GM20431 (cell line): ENCODE results near the gene NOX3.
"Not testable (repeated sequence)": the region's sequence is repeated elsewhere in the genome, so short reads cannot be mapped to it uniquely, and the experiment has no call there.

Experiments
- in situ Hi-C: fragments of 300-500 bp; cut with MseI, MboI; formaldehyde crosslinking; loops from one replicate; pipeline ENCODE4 v1.15.0; 2020; ENCODE audit warnings: low sequenced_read_pairs; ENCODE audit not compliant: unreplicated experiment

NOX3 gene, protein sequence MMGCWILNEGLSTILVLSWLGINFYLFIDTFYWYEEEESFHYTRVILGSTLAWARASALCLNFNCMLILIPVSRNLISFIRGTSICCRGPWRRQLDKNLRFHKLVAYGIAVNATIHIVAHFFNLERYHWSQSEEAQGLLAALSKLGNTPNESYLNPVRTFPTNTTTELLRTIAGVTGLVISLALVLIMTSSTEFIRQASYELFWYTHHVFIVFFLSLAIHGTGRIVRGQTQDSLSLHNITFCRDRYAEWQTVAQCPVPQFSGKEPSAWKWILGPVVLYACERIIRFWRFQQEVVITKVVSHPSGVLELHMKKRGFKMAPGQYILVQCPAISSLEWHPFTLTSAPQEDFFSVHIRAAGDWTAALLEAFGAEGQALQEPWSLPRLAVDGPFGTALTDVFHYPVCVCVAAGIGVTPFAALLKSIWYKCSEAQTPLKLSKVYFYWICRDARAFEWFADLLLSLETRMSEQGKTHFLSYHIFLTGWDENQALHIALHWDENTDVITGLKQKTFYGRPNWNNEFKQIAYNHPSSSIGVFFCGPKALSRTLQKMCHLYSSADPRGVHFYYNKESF

DNA sequence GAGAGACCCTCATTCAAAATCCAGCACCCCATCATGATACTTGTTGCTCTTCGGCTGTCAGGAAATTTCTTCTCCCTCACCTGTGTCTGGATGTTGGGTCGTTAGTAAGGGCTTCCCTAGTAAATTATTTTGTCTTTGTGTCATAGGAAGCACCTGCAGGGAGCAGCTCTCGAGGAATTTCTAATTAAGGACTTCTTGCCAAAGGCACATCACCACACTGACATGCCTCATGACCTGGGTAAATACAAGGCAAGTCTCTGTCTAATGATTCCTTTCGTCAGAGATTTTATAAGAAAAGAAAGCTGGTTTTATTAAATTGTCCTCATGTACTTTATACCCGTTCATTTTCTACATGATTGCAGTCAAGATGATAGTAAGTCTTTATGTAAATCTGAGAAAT, at the start of gene NOX3:
TSS of gene NOX3 (minus strand) at position 74 of the 400 bp plus-strand sequence. CDS start at position 35, 39 bp downstream.
- in situ Hi-C loops, result no loop called here

DNA sequence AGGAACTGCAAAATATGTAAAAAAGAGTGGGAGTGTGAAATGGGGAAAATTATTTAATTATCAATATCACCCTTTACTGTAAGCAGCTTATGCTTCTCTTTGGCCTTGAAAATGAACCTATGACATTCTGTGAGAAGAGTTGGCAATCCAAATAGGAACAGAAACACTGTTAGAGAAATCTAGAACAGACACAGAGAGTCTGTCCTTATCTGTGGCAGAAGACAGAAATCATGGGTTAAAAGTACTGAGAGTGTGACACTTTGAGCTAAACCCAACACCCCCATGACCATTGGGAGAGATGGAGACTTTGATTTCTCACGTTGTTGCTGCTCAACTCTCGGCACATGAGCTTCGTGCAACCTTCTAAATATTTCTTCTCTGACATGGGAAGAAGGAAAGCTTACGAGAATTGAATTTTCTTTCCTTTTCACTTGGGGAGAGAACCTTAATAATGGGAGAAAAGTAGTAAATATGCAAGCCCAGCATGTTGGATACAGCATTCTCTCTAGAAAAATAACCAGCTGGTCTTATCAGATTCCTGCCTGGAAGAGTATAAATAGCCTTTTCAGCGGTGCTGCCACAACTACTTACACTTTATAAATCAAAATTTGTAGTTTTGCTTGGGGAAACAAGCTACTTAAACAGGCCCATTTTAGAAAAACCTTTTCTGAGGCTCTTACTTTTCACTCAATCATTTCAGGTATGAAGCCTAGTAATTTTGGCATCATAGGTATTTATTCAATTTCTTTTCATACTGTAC, 49.4 kb upstream of the NOX3 start:
- in situ Hi-C loops, result no loop called here

DNA sequence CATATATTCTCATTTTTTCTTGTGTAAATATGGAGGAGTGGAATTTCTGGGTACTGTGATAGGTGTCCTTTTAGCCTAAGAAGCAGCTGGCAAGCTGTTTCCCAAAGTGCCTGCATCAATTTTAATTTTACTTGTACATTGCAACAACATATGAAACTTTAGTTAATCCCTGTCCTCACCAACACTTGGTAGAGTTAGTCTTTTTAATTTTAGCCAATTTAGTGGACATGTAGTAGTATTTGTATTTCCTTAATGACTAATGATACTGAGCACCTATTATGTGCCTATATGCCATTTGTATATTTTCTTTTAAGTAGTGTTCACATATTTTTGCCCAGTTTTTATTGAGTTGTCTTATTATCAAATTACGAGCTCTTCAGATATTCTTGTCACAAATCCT, 46.8 kb upstream of the NOX3 start:
- in situ Hi-C loops, result no loop called here

DNA sequence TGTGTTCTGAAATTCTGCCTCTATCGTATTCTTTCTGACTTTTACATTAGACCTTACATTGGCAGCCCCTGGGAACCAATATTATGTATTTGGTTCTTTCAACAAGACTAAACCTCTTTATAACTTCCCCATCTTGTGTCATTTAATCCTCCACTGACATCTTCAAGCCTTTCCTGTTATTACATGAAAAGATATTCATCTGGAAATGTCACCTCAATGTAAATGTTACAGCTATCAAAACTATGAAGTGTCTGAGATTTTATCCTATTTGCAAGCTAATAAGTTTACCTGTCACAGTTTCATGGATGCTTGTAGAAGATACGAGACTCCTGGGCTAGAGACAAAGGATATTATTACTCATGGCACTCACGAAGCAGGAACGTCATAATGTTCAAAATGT, 43.9 kb upstream of the NOX3 start:
- in situ Hi-C loops, result no loop called here

DNA sequence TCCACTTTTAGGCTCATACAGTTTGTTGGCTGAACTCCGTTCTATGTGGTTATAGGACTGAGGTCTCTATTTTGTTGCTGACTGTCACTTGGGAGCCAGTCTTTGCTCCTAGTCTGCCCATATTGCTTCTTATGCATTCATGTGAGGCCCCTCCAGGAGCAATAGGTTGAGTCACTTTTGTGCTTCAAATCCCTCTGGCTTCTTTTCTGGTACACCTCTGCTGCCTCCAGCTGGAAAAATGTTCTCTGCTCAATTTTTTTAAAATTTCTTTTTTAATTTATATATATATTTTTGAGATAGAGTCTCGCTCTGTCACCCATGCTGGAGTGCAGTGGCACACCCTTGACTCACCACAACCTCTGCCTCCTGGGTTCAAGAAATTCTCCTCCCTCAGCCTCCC, 42.7 kb upstream of the NOX3 start:
- in situ Hi-C loops, result no loop called here

DNA sequence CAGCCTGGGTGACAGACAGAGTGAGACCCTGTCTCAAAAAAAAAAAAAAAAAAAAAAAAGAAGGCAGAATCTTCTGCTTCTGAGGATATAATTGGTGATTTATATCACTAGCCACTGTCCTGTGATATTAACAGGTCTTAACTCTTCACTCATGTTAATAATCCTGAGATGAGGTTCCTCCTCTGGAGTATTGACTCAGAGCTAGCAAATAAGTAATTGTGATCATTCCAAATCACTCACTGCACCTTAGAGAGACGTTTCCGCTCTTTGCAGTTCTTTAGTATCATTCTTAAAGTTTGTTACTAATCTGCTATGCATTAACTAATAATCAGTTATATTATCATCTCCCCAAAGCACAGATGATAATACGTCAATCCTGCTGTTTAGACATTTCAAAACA, 41.6 kb upstream of the NOX3 start:
- in situ Hi-C loops, result no loop called here

DNA sequence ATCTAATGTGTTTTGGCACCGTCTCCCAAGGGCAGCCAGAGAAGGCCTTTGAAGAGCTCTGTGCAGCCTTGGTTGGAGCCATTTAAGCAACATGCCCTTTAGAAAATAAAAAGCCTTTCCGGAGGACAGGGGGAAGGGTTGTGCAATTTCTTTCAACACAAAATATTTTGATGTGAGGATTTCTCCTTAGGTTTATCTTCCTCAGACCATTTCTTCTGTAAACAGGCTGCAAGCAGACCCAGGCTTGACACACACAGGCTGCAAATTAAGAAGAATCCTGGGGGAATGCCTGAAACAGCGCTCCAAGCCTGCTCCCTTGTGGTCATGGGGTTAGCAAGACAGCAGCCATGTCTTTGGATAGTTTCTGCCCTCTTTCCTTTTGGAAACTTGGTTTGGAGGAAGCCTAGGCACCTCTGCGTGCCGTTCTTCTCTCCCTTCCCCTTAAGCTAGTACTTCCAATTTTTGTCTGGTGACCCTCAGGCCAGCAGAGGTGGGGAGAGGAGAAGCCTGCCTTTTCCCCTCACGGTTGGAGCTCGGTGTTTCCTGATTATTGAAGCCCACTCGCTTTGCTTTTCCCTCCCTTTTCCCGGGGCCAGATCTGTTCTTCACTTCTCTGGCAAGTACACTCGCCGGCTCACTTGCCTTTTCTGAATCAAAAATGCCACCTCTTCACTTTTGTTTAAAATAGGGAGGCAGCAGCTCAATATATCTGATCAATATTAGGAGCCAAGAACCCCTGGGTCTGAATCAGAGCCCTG, 39.6 kb upstream of the NOX3 start:
- in situ Hi-C loops, result no loop called here

DNA sequence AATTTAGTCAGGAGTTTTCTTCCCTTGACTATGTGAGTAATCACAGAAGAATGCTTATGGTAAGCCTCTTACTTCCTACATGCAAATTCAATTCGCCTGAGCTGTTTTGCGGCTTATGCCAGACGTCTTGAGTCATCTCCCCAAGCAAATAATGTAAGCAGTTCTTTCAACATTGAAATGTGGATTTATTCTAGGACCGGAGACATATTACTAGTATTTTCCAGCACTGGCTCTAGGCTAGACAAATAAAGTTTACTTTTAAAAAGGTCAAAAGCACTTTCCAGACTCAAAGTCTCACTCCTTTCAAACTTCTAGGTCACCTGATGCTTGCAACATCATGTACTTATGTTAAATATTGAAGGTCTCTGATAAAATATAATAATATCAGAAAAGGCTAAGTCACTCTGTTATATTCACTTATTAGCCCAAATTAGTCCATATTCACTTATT, 38.1 kb upstream of the NOX3 start:
- in situ Hi-C loops, result no loop called here

DNA sequence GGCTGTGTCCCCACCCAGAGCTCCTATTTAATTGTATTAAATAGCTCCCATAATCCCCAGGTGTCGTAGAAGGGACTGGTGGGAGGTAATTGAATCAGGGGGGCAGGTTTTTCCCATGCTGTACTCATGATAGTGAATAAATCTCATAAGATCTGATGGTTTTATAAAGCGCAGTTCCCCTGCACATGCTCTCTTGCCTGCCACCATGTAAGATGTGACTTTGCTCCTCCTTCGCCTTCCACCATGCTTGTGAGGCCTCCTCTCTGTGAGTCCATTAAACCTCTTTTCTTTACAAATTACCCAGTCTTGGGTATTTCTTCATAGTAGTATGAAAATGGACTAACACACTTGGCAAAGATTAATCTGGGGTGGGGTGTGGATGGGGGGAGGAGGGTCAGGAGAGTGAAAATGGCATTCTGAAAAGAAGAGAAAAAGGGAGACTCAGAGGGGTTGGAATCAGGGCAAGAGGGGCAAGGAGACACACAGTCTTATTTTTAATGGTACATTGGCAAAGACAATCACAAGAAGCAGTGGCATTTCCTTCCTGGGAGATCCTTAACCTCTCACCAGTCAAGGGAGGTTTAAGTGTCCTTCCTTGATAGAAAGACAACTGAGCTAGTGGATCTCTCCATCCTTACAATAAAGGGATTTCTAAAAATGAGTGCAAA, 37.5 kb upstream of the NOX3 start:
- in situ Hi-C loops, result no loop called here

DNA sequence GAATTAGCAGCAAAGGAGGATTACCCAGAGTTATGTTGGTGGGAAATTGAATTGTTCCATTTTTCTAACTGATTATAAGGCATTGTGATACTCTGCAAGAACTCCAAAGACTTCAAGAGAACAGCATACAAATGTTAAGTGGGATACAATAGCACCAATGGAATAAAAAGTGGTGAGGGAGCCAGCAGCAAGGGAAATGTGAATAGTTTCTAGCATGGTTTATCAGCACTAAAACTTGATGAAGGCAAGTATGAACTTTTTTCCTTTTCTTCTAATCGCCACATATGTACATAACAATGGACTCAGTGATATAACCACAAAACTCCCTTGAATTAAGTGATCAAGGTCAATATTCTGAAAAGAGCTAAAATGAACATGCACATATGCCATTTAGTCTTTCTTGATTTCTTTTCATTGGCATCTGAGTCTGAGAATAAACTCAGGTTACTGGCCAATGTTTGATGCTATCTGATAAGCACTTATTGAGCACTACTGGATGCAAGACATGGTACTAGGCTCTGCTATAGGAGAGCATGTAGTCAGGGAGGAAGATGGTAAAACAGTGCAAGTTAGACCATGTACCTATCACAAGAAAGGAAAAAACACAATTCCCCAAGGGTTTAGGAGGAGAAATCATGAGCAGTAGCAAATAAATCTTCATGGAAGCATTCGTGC, 36.6 kb upstream of the NOX3 start:
- in situ Hi-C loops, result no loop called here

DNA sequence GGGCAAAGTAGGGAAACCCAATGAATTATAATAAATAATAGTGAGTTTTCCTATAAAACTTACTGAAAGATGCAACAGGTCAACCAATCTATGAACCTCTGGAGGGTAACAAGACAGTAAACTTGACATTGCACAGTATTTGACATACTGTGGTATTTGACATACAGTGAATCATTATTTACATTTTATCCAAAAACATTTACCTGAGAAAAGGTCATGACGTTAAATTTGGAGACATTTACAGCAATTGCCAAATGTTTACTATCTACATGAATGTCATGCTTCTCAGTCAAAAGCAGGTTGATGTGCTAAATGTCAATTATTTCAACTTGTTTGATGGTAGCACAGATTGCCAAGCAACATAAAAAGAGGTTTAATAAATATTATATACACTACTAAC, 35.8 kb upstream of the NOX3 start:
- in situ Hi-C loops, result no loop called here

DNA sequence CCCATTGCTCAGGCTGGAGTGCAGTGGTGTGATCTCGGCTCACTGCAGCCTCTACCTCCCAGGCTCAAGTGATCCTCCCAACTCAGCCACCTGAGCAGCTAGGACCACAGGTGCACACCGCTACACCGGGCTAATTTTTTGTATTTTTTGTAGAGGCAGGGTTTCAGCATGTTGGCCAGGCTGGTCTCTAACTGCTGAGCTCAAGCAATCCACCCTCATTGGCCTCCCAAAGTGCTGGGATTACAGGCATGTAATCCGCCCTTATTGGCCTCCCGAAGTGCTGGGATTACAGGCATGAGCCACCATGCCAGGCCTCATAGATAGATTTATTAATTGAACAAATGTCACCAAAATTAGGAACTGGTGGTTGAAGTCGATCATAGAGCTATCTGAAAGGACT, 32.6 kb upstream of the NOX3 start:
- in situ Hi-C loops, result not testable (repeated sequence)

DNA sequence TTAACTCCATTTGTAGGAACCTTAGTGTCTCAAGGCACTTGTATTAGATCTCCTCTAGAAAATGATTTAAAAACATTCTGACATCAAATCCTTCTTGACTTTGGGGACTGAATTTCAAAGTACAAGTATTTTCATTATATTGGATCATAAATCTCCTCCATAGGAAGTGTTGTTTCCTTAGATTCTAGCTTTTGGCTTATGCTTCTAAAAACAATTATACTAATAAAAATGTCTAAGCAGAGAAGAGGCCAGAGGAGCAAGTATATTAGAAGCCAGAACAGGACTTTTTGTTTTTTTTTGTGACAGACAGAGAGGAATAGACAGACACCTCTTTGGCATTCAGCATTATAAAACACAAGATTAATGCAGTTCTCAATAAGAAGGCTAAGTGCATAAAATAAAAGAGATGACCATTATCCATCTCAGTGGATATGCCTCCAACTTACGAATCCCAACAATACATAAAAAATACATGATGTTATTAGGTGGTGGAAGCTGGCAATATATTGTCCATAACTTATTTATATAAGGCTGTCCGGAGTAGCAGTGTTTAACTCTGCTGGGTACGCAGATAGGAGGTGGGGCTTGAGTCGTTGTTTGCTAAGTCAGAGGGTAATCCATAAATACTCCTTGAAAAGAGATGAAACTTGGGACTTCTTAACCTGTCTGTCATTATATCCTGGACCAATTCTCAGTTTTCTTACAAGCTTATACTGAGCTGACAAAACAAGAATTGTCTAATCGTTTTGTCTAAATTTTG, 31.9 kb upstream of the NOX3 start:
- in situ Hi-C loops, result no loop called here

DNA sequence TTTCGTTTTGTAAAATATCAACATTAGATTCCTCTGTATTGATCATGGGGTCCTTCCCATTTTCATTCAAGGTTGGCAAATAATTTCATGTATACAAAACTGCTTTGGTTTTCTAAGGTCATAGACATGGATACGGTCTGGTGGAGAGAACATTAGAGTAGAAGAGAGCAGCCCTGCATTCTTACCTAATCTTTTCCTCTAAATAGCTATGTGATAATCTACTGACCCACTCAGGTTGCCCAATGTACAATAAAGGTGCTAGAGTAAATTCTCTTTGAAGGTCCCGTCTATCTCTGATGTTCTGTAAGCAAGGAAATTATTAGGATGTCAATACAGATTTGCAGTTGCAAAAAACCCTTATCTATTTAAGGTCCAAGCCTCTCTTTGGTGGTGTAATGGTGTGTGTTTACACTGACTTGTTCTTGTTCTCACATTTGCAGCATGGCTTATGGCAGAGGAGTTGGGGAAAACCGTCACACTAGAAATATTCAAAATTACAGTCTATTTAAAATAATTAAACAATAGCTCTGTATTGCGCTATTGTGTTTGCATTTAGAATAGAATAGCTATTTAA, 31.2 kb upstream of the NOX3 start:
- in situ Hi-C loops, result no loop called here

DNA sequence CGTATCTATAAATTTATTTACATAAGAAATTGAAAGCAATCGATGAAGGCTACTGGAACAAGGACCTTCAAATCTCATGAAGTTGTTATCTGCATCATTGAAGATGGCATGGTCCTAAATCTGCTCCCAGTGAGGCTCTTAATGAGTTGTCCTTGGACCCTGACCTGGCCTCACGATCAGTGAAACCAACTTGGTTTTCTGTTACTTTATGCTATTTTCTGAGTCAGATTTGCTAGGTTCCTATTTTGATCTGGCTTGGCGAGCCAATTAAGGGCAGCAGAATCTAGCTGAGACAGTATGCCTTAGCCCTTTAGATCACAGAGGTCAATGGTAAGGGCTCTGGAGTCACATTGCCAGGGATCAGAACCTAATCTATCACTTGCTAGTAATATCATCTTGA, 30.1 kb upstream of the NOX3 start:
- in situ Hi-C loops, result no loop called here

DNA sequence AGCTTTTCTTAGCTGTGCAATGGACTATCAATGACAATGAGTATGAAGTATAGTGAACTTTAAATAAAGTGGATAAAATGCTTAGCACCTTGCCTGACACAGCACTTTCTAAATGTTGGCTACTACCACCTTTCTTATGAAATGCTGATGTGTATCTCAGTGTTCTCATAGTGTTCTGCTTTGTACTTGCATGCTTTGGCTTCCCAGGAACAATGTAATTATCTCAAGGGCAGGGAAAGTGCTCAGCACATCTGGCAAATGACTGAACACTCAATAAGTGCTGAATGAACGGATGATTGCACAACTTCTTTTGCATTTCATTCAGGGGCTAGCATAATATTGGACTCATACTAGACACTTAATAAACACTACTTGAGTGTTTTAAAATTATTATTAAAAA, 28.2 kb upstream of the NOX3 start:
- in situ Hi-C loops, result no loop called here

DNA sequence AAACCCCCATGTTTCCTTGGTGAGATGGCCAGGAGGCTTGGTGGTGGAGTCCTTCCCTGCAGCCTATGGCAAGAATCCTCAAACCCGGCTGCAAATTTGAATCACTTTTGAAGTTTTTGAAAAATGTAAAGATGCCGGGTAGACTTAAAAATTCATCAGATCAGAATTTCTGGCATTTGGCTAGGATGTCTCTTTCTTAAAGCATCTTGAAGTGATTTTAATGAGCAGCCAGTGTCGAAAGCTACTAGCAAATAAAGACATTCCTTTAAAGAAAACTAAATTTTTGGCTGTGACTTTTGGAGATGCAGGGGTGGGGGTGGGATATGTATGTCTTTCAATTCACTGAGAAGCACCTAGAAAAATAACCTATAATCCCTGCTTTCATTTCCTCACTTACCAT, 25.6 kb upstream of the NOX3 start:
- in situ Hi-C loops, result no loop called here

DNA sequence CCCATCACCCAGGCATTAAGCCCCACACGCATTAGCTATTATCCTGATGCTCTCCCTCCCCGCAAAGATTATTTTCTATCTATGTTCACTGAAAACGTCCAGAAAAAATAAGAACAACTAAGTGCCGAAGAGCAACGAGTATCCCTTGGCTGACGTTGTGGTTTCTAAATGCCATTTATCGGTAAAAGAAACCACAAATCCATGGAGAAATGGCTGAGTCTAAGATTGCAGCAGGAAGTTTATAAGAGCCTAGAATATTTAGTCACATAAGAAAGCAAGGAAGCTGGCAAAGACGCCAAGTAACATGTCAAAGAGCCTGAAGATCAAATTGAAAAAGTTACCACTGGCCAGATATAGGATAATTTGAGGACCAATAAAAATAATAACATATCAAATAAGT, 18.1 kb upstream of the NOX3 start:
- in situ Hi-C loops, result no loop called here
